Bronchial epithelial cell (primary cell): ENCODE measurements around the gene VWA3A. TPM values are rescaled to one million over a fixed set of nuclear protein-coding genes. Genes with fewer than 3 reads are reported as not detected.
"Not testable (repeated sequence)": the region's sequence is repeated elsewhere in the genome, so short reads cannot be mapped to it uniquely, and the experiment has no call there.

Experiments
- DNase-seq: peaks from one replicate; pipeline ENCODE4 v3.0.0-alpha.2; 2010; ENCODE audit warnings: low read depth
- FAIRE-seq: peaks from 2 replicates; lab custom pipeline; 2011; peaks lifted over from hg19 to GRCh38; lab: Jason Lieb, UNC
- H3K27me3 ChIP-seq: 2 replicates; pipeline ENCODE4 v1.5.1; 2011; ENCODE audit warnings: low read length; ENCODE audit not compliant: control insufficient read depth, insufficient read depth
- H3K36me3 ChIP-seq: 2 replicates; pipeline ENCODE4 v1.5.1; 2011; ENCODE audit warnings: low read length; ENCODE audit not compliant: control insufficient read depth, insufficient read depth
- H3K4me3 ChIP-seq: 2 replicates; pipeline ENCODE4 v1.5.1; 2011; ENCODE audit warnings: mild to moderate bottlenecking, low read depth, low read length, control low read depth
- CTCF ChIP-seq: IDR thresholded peaks from 2 replicates; pipeline ENCODE4 v1.5.1; 2011; ENCODE audit warnings: mild to moderate bottlenecking, moderate library complexity, low read length, control low read depth, inconsistent platforms; ENCODE audit not compliant: insufficient read depth, severe bottlenecking
- total RNA-seq: library from RNA; depleted of rRNA; stranded (reverse); fragments of >200 nt; gene quantifications from 2 replicates; pipeline ENCODE4 v1.2.1, GENCODE V29; 2014

Gene VWA3A
- total RNA-seq, 1 donor from 2014 or later, result under 0.01 TPM

- FAIRE-seq, result no peak
- H3K4me3 ChIP-seq, result peak overlapping the region; percentile 56
- H3K36me3 ChIP-seq, result no peaks in the 10 kb centered on the region
- DNase-seq, result peak; percentile 65
- no peak for TF ChIP-seq CTCF
- H3K27me3 ChIP-seq, result no peaks in the 10 kb centered on the region
Observed at GRCh38 chr16:22192261-22193062, 100.1 kb downstream of the VWA3A start.

GRCh38 chr16:22193063-22193411, 100.7 kb downstream of the VWA3A start:
- no peak for TF ChIP-seq CTCF
- no peak overlapping the region for H3K4me3 ChIP-seq
- FAIRE-seq (no peak), DNase-seq (no peak)
- no peaks in the 10 kb centered on the region for H3K36me3 ChIP-seq
- no peaks in the 10 kb centered on the region for H3K27me3 ChIP-seq

GRCh38 chr16:22194707-22195444, 102.5 kb downstream of the VWA3A start:
- H3K4me3 ChIP-seq, result no peak overlapping the region
- no peak for FAIRE-seq
- DNase-seq, result no peak
- no peak for TF ChIP-seq CTCF
- no peaks in the 10 kb centered on the region for H3K36me3 ChIP-seq
- no peaks in the 10 kb centered on the region for H3K27me3 ChIP-seq

GRCh38 chr16:22195445-22195694, 103.0 kb downstream of the VWA3A start:
- Histone ChIP-seq H3K27me3 (no peaks in the 10 kb centered on the region), H3K36me3 (no peaks in the 10 kb centered on the region), H3K4me3 (no peak overlapping the region)
- no peak for FAIRE-seq
- DNase-seq, result no peak
- no peak for TF ChIP-seq CTCF

- peak overlapping the region; percentile 37 for H3K4me3 ChIP-seq
- peak; percentile 81 for DNase-seq
- no peaks in the 10 kb centered on the region for H3K27me3 ChIP-seq
- TF ChIP-seq CTCF, result peak; percentile 87
- no peak for FAIRE-seq
- no peaks in the 10 kb centered on the region for H3K36me3 ChIP-seq
Observed at GRCh38 chr16:22195695-22196558, 103.6 kb downstream of the VWA3A start.

- DNase-seq, H3K4me3 ChIP-seq, FAIRE-seq: not testable (repeated sequence)
Observed at GRCh38 chr16:22196559-22197168, 104.3 kb downstream of the VWA3A start.

More at GRCh38 chr16:22196559-22197168, 104.3 kb downstream of the VWA3A start:
- H3K27me3 ChIP-seq, H3K36me3 ChIP-seq: not testable (repeated sequence)
